GM23248 (cell line): Measurements from ENCODE around the gene AKIRIN1.

ENCODE experiments used
- EZH2 ChIP-seq: fragments of 200-600 bp; sonication (generic); IDR thresholded peaks from 2 replicates; pipeline ENCODE4 v1.6.1; 2018; ENCODE audit warnings: antibody characterized with exemption, mild to moderate bottlenecking; ENCODE audit not compliant: insufficient read depth, poor library complexity, severe bottlenecking
- EZH2phosphoT487 ChIP-seq: fragments of 200-600 bp; sonication (generic); IDR thresholded peaks from 2 replicates; pipeline ENCODE4 v1.6.1; 2018; ENCODE audit warnings: antibody characterized with exemption, moderate library complexity, mild to moderate bottlenecking, low read depth; ENCODE audit not compliant: insufficient read depth

DNA sequence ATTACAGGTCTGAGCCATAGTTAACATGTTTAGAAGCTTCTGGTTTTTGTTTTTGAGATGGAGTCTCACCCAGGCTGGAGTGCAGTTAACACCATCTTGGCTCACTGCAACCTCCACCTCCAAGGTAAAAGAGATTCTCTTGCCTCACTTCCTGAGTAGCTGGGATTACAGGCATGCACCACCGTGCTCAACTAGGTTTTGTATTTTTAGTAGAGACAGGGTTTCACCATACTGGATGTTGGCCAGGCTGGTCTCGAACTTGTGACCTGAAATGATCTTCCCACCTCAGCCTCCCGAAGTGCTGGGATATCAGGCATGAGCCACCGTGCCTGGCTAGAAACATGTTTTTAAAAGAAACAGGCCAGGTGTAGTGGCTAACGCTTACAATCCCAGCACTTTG is 45.6 kb downstream of the AKIRIN1 start:
- TF ChIP-seq EZH2phosphoT487 (no peak), EZH2 (no peak)
